HG03280 (cell line): ENCODE measurements around the gene ABLIM2.
"Not testable (repeated sequence)": the region's sequence is repeated elsewhere in the genome, so short reads cannot be mapped to it uniquely, and the experiment has no call there.

ENCODE experiments used
- ATAC-seq: cut with Tn5 transposase; IDR thresholded peaks from one replicate; pipeline ENCODE4 v1.9.1; 2021; ENCODE audit warnings: mild to moderate bottlenecking, moderate library complexity; ENCODE audit not compliant: unreplicated experiment

Gene ABLIM2

GRCh38 chr4:7947927-7948326 is 210.7 kb downstream of the ABLIM2 start:
- no peak for ATAC-seq

GRCh38 chr4:7945709-7946380 is 212.8 kb downstream of the ABLIM2 start:
- no peak for ATAC-seq

GRCh38 chr4:7944599-7945220 is 213.9 kb downstream of the ABLIM2 start:
- no peak for ATAC-seq

- ATAC-seq = not testable (repeated sequence)
Measured at GRCh38 chr4:7943688-7944087, 214.9 kb downstream of the ABLIM2 start.

GRCh38 chr4:7943211-7943610 is 215.4 kb downstream of the ABLIM2 start:
- ATAC-seq = no peak

- ATAC-seq = no peak
Measured at GRCh38 chr4:7941965-7942496, 216.6 kb downstream of the ABLIM2 start.

GRCh38 chr4:7941111-7941964 is 217.3 kb downstream of the ABLIM2 start:
- ATAC-seq = no peak

- ATAC-seq = peak; percentile 86
Measured at GRCh38 chr4:7939377-7940108, 219.1 kb downstream of the ABLIM2 start, which contains the start of gene AFAP1. Gene AFAP1, minus strand, starts transcription at chr4:7939861. Its CDS starts 67,783 bp downstream, at chr4:7872078.

GRCh38 chr4:7938609-7939376 is 219.8 kb downstream of the ABLIM2 start:
- no peak for ATAC-seq

- ATAC-seq = no peak
Measured at GRCh38 chr4:7938266-7938608, 220.4 kb downstream of the ABLIM2 start.

GRCh38 chr4:7937006-7937405 is 221.6 kb downstream of the ABLIM2 start:
- no peak for ATAC-seq

- ATAC-seq = no peak
Measured at GRCh38 chr4:7933651-7934510, 224.7 kb downstream of the ABLIM2 start.

- ATAC-seq = no peak
Measured at GRCh38 chr4:7932287-7932686, 226.3 kb downstream of the ABLIM2 start.

GRCh38 chr4:7929118-7929951 is 229.3 kb downstream of the ABLIM2 start:
- no peak for ATAC-seq

GRCh38 chr4:7928711-7929110 is 229.9 kb downstream of the ABLIM2 start:
- ATAC-seq = no peak

- no peak for ATAC-seq
Measured at GRCh38 chr4:7926822-7927221, 231.8 kb downstream of the ABLIM2 start.

GRCh38 chr4:7924570-7924969 is 234.0 kb downstream of the ABLIM2 start:
- ATAC-seq = no peak

- ATAC-seq = no peak
Measured at GRCh38 chr4:7924163-7924562, 234.4 kb downstream of the ABLIM2 start.
